HEK293T (cell line): Measurements from ENCODE around the gene TPI1.
"Not testable (repeated sequence)": the region's sequence is repeated elsewhere in the genome, so short reads cannot be mapped to it uniquely, and the experiment has no call there.

Source experiments
- CTCF ChIA-PET: fragments of 350-600 bp; formaldehyde crosslinking; extraction: SDS; loops from one replicate; lab custom pipeline; 2021; ENCODE audit warnings: antibody characterized with exemption, inconsistent platforms; lab: Yijun Ruan, JAX
- POLR2A ChIA-PET: fragments of 350-600 bp; formaldehyde crosslinking; extraction: SDS; loops from one replicate; lab custom pipeline; 2020; ENCODE audit warnings: antibody characterized with exemption, inconsistent platforms; lab: Yijun Ruan, JAX
- DNase-seq: peaks from one replicate; pipeline ENCODE4 v3.0.0; 2012; ENCODE audit warnings: mixed read lengths; ENCODE audit errors: extremely low spot score
- ARNT ChIP-seq: fragments of 450-650 bp; IDR thresholded peaks from 2 replicates; pipeline ENCODE4 v1.6.1; 2017; ENCODE audit warnings: mild to moderate bottlenecking
- BHLHE40 ChIP-seq: fragments of 450-650 bp; IDR thresholded peaks from 2 replicates; pipeline ENCODE4 v1.6.1; 2016; ENCODE audit warnings: mild to moderate bottlenecking, moderate library complexity, borderline replicate concordance
- CTBP1 ChIP-seq: fragments of 450-650 bp; IDR thresholded peaks from 2 replicates; pipeline ENCODE4 v1.6.1; 2016; ENCODE audit warnings: borderline replicate concordance
- ELF4 ChIP-seq: fragments of 450-650 bp; IDR thresholded peaks from 2 replicates; pipeline ENCODE4 v1.6.1; 2017; ENCODE audit warnings: antibody characterized with exemption
- FOXA1 ChIP-seq: fragments of 450-650 bp; IDR thresholded peaks from 2 replicates; pipeline ENCODE4 v1.6.1; 2016; ENCODE audit warnings: mild to moderate bottlenecking
- FOXK2 ChIP-seq: fragments of 450-650 bp; IDR thresholded peaks from 2 replicates; pipeline ENCODE4 v1.6.1; 2016; ENCODE audit warnings: mild to moderate bottlenecking
- FOXM1 ChIP-seq: fragments of 450-650 bp; IDR thresholded peaks from 2 replicates; pipeline ENCODE4 v1.6.1; 2017; ENCODE audit warnings: mild to moderate bottlenecking, borderline replicate concordance
- HDGF ChIP-seq: fragments of 450-650 bp; IDR thresholded peaks from 2 replicates; pipeline ENCODE4 v1.6.1; 2017; ENCODE audit warnings: antibody characterized with exemption, borderline replicate concordance
- L3MBTL2 ChIP-seq: fragments of 450-650 bp; conservative IDR thresholded peaks from 2 replicates; pipeline ENCODE4 v1.6.1; 2016; ENCODE audit warnings: mild to moderate bottlenecking
- LEF1 ChIP-seq: fragments of 450-650 bp; IDR thresholded peaks from 2 replicates; pipeline ENCODE4 v1.6.1; 2017; ENCODE audit warnings: mild to moderate bottlenecking, borderline replicate concordance
- NFRKB ChIP-seq: fragments of 450-650 bp; IDR thresholded peaks from 2 replicates; pipeline ENCODE4 v1.6.1; 2016; ENCODE audit warnings: mild to moderate bottlenecking, moderate library complexity
- SP1 ChIP-seq: fragments of 450-650 bp; IDR thresholded peaks from 2 replicates; pipeline ENCODE4 v1.6.1; 2017
- SUZ12 ChIP-seq: fragments of 450-650 bp; IDR thresholded peaks from 2 replicates; pipeline ENCODE4 v1.6.1; 2016; ENCODE audit warnings: mild to moderate bottlenecking
- TARDBP ChIP-seq: fragments of 450-650 bp; IDR thresholded peaks from 2 replicates; pipeline ENCODE4 v1.6.1; 2016
- ZNF384 ChIP-seq: fragments of 450-650 bp; IDR thresholded peaks from 2 replicates; pipeline ENCODE4 v1.6.1; 2016
- TF ChIP-seq, protein P1 (sequence below): fragments of 450-650 bp; IDR thresholded peaks from 2 replicates; pipeline ENCODE4 v1.6.1; 2016

The TPI1 gene

GRCh38 chr12:6866163-6866919 is 990 bp upstream of the TPI1 start:
- POLR2A ChIA-PET, result interaction anchor here (0.9 to 12.4 kb wide), 15 partner anchors 13 to 177 kb away, joined by 3 to 214 read pairs (median 5); partner anchors contain the start of genes C12orf57, CDCA3, COPS7A and MLF2
- CTCF ChIA-PET, result interaction anchor here (1.4 kb wide), 1 partner anchor 25 kb away, joined by 3 read pairs; no protein-coding TSS in a partner anchor
- DNase-seq, result no peak
- TF ChIP-seq ELF4 (no peak), LEF1 (no peak), L3MBTL2 (no peak), FOXA1 (no peak), BHLHE40 (no peak), ZNF384 (no peak), CTBP1 (no peak), FOXK2 (no peak)
- TF ChIP-seq, protein P1, sequence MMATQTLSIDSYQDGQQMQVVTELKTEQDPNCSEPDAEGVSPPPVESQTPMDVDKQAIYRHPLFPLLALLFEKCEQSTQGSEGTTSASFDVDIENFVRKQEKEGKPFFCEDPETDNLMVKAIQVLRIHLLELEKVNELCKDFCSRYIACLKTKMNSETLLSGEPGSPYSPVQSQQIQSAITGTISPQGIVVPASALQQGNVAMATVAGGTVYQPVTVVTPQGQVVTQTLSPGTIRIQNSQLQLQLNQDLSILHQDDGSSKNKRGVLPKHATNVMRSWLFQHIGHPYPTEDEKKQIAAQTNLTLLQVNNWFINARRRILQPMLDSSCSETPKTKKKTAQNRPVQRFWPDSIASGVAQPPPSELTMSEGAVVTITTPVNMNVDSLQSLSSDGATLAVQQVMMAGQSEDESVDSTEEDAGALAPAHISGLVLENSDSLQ, result no peak

- TF ChIP-seq FOXK2, result no peak
- no peak for TF ChIP-seq CTBP1
- TF ChIP-seq SUZ12, result no peak
- TF ChIP-seq BHLHE40, result no peak
- no peak for TF ChIP-seq FOXM1
- no peak for TF ChIP-seq ZNF384
- TF ChIP-seq TARDBP, result no peak
- no peak for TF ChIP-seq NFRKB
- TF ChIP-seq ARNT, result no peak
- no peak for TF ChIP-seq L3MBTL2
- no peak for TF ChIP-seq LEF1
- TF ChIP-seq HDGF, result no peak
- TF ChIP-seq ELF4, result no peak
- TF ChIP-seq, protein P1, result no peak
- TF ChIP-seq SP1, result no peak
- TF ChIP-seq FOXA1, result no peak
- peak; percentile 30 for DNase-seq
- POLR2A ChIA-PET, result interaction anchor here (0.7 to 12.4 kb wide), 21 partner anchors 14 to 242 kb away, joined by 3 to 214 read pairs (median 4); partner anchors contain the start of genes C12orf57, CDCA3, COPS7A and ENO2
- CTCF ChIA-PET, result interaction anchor here (0.6 kb wide), 2 partner anchors 193 to 328 kb away, joined by 3 to 5 read pairs; partner anchors contain the start of gene C1S
Measured at GRCh38 chr12:6866920-6867412, 365 bp upstream of the TPI1 start.

DNA sequence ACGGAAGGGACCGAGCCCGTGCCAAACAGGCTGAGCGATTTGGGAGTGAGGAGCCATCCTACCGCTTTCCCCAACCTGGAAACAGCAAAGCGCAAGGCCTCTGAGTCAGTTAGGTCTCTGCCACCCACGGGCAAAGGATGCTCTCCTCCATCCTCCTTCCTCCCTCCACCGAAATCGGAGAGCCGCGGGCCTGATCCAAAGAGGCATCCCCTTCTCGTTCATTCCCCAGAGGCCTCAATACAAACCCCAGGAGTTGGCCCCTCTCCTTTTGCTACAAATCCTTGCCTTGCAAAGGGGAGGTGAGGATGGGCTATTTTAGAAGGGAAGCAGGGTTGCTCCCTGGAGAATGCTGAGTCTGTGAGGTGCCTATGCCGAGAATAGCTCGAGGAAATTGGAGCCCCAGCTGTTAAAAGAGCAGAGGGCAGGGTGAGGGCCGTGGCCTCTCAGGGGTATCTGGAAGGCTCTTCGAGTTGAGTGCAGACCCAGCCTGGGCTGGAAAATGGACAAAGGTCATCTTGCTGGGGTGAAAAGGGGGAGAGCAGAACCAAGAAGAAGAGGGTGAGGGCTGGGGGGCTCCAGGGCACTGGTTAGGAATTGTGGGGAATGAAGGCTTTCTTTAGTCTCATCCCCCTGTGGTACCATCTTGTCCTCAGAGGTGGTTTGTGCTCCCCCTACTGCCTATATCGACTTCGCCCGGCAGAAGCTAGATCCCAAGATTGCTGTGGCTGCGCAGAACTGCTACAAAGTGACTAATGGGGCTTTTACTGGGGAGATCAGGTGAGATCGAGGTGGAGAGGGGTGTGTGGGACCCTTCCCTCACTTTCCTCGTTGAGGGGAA is 1.1 kb downstream of the TPI1 start:
- POLR2A ChIA-PET, result interaction anchor here (0.6 to 12.4 kb wide), 25 partner anchors 9 to 334 kb away, joined by 3 to 214 read pairs (median 6); partner anchors contain the start of genes C12orf57, CDCA3, COPS7A and GAPDH
- no peak for DNase-seq
- TF ChIP-seq FOXM1 (no peak), FOXK2 (no peak), ELF4 (no peak), SP1 (no peak), TARDBP (no peak), HDGF (no peak), BHLHE40 (no peak), LEF1 (no peak), L3MBTL2 (no peak), CTBP1 (no peak), FOXA1 (no peak), SUZ12 (no peak), ARNT (no peak), NFRKB (no peak), ZNF384 (no peak)
- TF ChIP-seq, protein P1, result no peak
- CTCF ChIA-PET, result interaction anchor here (0.7 to 2.5 kb wide), 9 partner anchors 14 to 245 kb away, joined by 3 to 26 read pairs (median 5); partner anchors contain the start of genes CDCA3 and USP5

- POLR2A ChIA-PET, result interaction anchor here (0.6 to 12.4 kb wide), 29 partner anchors 8 to 335 kb away, joined by 3 to 214 read pairs (median 5); partner anchors contain the start of genes C12orf57, CDCA3, COPS7A and GAPDH
- CTCF ChIA-PET, result interaction anchor here (0.5 to 2.5 kb wide), 25 partner anchors 11 to 244 kb away, joined by 3 to 26 read pairs (median 4); partner anchors contain the start of genes C12orf57, CDCA3, LRRC23 and USP5
- TF ChIP-seq HDGF (peak; percentile 67), SP1 (no peak), ARNT (no peak)
- DNase-seq, result peak; percentile 68
Measured at GRCh38 chr12:6869049-6870021, 2.0 kb downstream of the TPI1 start.

- not testable (repeated sequence) for DNase-seq
- ChIA-PET CTCF (interaction anchor here (1.9 to 2.5 kb wide), 2 partner anchors 12 to 19 kb away, joined by 6 to 26 read pairs; partner anchors contain the start of genes CDCA3 and USP5), POLR2A (interaction anchor here (0.8 to 12.4 kb wide), 8 partner anchors 9 to 181 kb away, joined by 3 to 214 read pairs (median 10); partner anchors contain the start of genes C12orf57, CDCA3, MLF2 and RNU7-1)
Measured at GRCh38 chr12:6870304-6870703, 3.0 kb downstream of the TPI1 start.
